ENCODE data around the gene PAK6. TPM values are rescaled to one million over a fixed set of nuclear protein-coding genes. Genes with fewer than 3 reads are reported as not detected.

Gene PAK6
- total and polyA plus RNA-seq, 9 of the 15 experiments (the other 6 are each of a cell fraction or from before 2014, with no cell fraction given), result 0.03 to 0.74 (median 0.16) TPM; not detected in 2

DNA sequence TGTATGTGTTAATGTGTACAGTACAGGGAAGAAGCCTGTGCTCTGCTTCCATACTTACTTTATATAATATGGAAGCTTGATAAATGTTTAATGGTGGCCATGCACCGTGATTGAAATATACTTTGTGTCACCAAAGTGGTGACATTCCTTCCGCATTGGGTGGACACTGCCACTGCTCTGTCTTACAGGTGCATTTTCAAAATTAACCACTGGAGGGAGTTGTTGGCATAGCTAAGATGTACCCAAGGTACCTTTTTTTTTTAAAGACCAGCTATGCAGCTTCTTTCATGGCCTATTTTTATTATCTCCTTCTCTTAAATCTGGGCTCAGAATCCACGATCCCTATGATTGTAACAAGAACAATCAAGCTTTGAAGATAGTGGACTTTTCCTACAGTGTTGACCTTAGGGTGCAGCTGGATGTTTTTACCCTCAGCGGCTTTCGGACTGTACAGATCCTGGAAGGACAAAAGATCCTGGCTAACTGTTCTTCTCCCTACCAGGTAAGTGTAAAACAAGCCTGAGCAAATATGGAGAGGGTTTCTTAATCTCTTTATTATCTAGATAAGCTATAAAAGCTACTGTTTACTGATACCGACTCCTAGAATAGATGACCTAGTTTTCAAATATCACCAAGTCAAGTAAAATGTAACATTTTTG, 21.6 kb upstream of the PAK6 start (continued):
- TF ChIP-seq TEAD4 (IDR thresholded peaks at IDR 0.05; ENCODE audit: low read length) (peak; percentile 54; the same call in 1 of the 2 replicates), TEAD4 (CRISPR knock-in tag; IDR thresholded peaks at IDR 0.05; ENCODE audit: borderline replicate concordance) (no peak), SETDB1 (IDR thresholded peaks at IDR 0.05; ENCODE audit: low read length) (no peak), BCOR (IDR thresholded peaks at IDR 0.05) (no peak), HMGN3 (IDR thresholded peaks at IDR 0.05; ENCODE audit: borderline replicate concordance, extremely low read depth, insufficient read length, low read depth, low read length) (no peak), PML (IDR thresholded peaks at IDR 0.05; ENCODE audit: low read length) (no peak), SPI1 (IDR thresholded peaks at IDR 0.05; ENCODE audit: borderline replicate concordance, low read depth, low read length) (no peak), RCOR1 (IDR thresholded peaks at IDR 0.05; ENCODE audit: borderline replicate concordance in 1 of 2, low read depth in 2 of 2, low read length in 2 of 2) (peak in 1 of 2 experiments; percentile 10; a peak in 1 of 4 replicates), SMARCA4 (IDR thresholded peaks at IDR 0.05) (no peak), ZNF232 (CRISPR knock-in tag; IDR thresholded peaks at IDR 0.05) (no peak)
- TF ChIP-seq, protein P1, sequence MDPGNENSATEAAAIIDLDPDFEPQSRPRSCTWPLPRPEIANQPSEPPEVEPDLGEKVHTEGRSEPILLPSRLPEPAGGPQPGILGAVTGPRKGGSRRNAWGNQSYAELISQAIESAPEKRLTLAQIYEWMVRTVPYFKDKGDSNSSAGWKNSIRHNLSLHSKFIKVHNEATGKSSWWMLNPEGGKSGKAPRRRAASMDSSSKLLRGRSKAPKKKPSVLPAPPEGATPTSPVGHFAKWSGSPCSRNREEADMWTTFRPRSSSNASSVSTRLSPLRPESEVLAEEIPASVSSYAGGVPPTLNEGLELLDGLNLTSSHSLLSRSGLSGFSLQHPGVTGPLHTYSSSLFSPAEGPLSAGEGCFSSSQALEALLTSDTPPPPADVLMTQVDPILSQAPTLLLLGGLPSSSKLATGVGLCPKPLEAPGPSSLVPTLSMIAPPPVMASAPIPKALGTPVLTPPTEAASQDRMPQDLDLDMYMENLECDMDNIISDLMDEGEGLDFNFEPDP (CRISPR knock-in tag; IDR thresholded peaks at IDR 0.05), result no peak

Measured in K562 (cell line).